H1 (cell line): Measurements from ENCODE around the gene TCHP. TPM values are rescaled to one million over a fixed set of nuclear protein-coding genes. Genes with fewer than 3 reads are reported as not detected.

Source experiments
- EGR1 ChIP-seq: IDR thresholded peaks from 2 replicates; pipeline ENCODE4 v1.6.1; 2011; ENCODE audit warnings: low read depth, low read length, borderline replicate concordance
- KDM4A ChIP-seq: IDR thresholded peaks from one replicate; pipeline ENCODE4 v1.7.1; 2012; ENCODE audit warnings: low read depth, mild to moderate bottlenecking, moderate library complexity, low read length, inconsistent platforms; ENCODE audit not compliant: severe bottlenecking
- POLR2AphosphoS5 ChIP-seq: IDR thresholded peaks from 2 replicates; pipeline ENCODE4 v1.6.1; 2011; ENCODE audit warnings: low read depth, low read length
- polyA plus RNA-seq, 7 experiments: library from polyadenylated mRNA; depleted of rRNA in 3 of 7; stranded (reverse) in 5 of 7; unstranded in 2 of 7; fragments of >200 nt in 5 of 7; fragments of 200-250 nt in 2 of 7; gene quantifications; 1 replicate in 5 of 7; 2 replicates in 1 of 7; 4 replicates in 1 of 7; pipeline versions ENCODE4 v1.2.1 to v1.2.3, GENCODE V29; 2011 to 2013; ENCODE audit warnings: missing spikeins in 2 of 7, mixed read lengths in 2 of 7
- total RNA-seq: library from RNA; stranded (reverse); fragmentation: NEBNext Ultra II Directional; extraction: Animal tissue kit (Norgen Biotek cat#: 25700); gene quantifications from 2 replicates; pipeline ENCODE4 v1.2.1, GENCODE V29; 2021

TCHP gene
- total and polyA plus RNA-seq, 2 of the 8 experiments (the other 6 are each of a cell fraction or from before 2014, with no cell fraction given): 2.8 to 4.5 TPM

DNA sequence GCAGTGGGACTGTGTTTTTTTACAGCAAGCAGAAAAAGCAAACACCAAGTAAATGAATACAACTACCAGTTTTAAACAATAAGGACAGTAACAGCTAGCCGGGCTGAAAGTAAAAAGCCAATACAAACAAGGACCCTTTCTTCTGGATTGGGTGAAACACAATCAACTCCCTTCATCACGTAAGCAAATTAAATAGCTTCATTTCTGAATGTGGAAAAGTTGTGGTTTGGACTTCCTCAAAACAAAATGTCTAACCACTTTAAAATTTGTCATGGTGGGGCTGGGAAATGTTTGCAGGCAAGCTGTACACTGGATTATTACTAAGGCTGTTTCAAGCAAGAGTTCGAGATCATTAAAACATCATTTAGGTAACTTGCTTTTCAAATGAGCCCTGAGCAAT is 47.4 kb downstream of the TCHP start (continued):
- TF ChIP-seq KDM4A: no peak
- no peak for TF ChIP-seq EGR1
- TF ChIP-seq POLR2AphosphoS5: no peak
